Osteoblast (primary cell): Measurements from ENCODE around the gene SLC6A20. TPM values are rescaled to one million over a fixed set of nuclear protein-coding genes. Genes with fewer than 3 reads are reported as not detected.

Experiments
- DNase-seq: peaks from one replicate; pipeline ENCODE4 v3.0.0; 2011; ENCODE audit warnings: low spot score, mixed read lengths; ENCODE audit not compliant: insufficient read length; ENCODE audit errors: missing footprints
- H2AFZ ChIP-seq: 2 replicates; pipeline ENCODE4 v1.6.0; 2011; ENCODE audit warnings: mild to moderate bottlenecking, low read length
- H3K27ac ChIP-seq: 2 replicates; pipeline ENCODE4 v1.5.1; 2011; ENCODE audit warnings: mild to moderate bottlenecking, low read depth, low read length, moderate library complexity
- H3K27me3 ChIP-seq: 2 replicates; pipeline ENCODE4 v1.6.0; 2012; ENCODE audit warnings: mild to moderate bottlenecking, control low read depth, inconsistent platforms, low read length, moderate library complexity; ENCODE audit not compliant: insufficient read depth
- H3K36me3 ChIP-seq: 2 replicates; pipeline ENCODE4 v1.5.1; 2011; ENCODE audit warnings: mild to moderate bottlenecking, low read length, control low read depth, moderate library complexity; ENCODE audit not compliant: insufficient read depth
- H3K4me1 ChIP-seq: 2 replicates; pipeline ENCODE4 v1.5.1; 2011; ENCODE audit warnings: mild to moderate bottlenecking, low read length, control low read depth, moderate library complexity; ENCODE audit not compliant: insufficient read depth
- H3K4me2 ChIP-seq: 2 replicates; pipeline ENCODE4 v1.6.0; 2011; ENCODE audit warnings: mild to moderate bottlenecking, low read length; ENCODE audit not compliant: insufficient read depth
- H3K4me3 ChIP-seq: fragments of 200-600 bp; sonication (generic); 3 replicates; pipeline ENCODE4 v1.5.1; 2012; ENCODE audit warnings: mild to moderate bottlenecking, low read length, inconsistent platforms; ENCODE audit not compliant: insufficient read depth
- H3K79me2 ChIP-seq: 2 replicates; pipeline ENCODE4 v1.6.0; 2012; ENCODE audit warnings: mild to moderate bottlenecking, low read length, control low read depth, inconsistent platforms; ENCODE audit not compliant: insufficient read depth
- H3K9me3 ChIP-seq: 2 replicates; pipeline ENCODE4 v1.5.1; 2011; ENCODE audit warnings: low read depth, low read length, control low read depth
- H4K20me1 ChIP-seq: 2 replicates; pipeline ENCODE4 v1.6.0; 2012; ENCODE audit warnings: mild to moderate bottlenecking, low read length, control low read depth; ENCODE audit not compliant: insufficient read depth
- CTCF ChIP-seq: IDR thresholded peaks from 2 replicates; pipeline ENCODE4 v1.5.1; 2011; ENCODE audit warnings: mild to moderate bottlenecking, low read depth, low read length, moderate library complexity; ENCODE audit errors: extremely low read depth
- total RNA-seq: library from RNA; depleted of rRNA; stranded (reverse); fragments of >200 nt; gene quantifications from 2 replicates; pipeline ENCODE4 v1.2.3, GENCODE V29; 2012

Gene SLC6A20
- total RNA-seq, 1 donor, result not detected

- Histone ChIP-seq H3K36me3 (peaks cover 29% of the 10 kb centered on the region), H3K4me2 (no peak overlapping the region), H2AFZ (no peak overlapping the region), H3K4me1 (no peaks in the 10 kb centered on the region), H3K4me3 (no peak overlapping the region), H3K79me2 (no peaks in the 10 kb centered on the region), H4K20me1 (no peaks in the 10 kb centered on the region), H3K27me3 (no peaks in the 10 kb centered on the region), H3K9me3 (no peaks in the 10 kb centered on the region), H3K27ac (no peak overlapping the region)
- DNase-seq, result no peak
- no peak for TF ChIP-seq CTCF
These were observed 33.8 kb upstream of the SLC6A20 start for GRCh38 chr3:45830121-45830520.

- no peak overlapping the region for H3K4me3 ChIP-seq
- DNase-seq, result no peak
These were observed 30.6 kb upstream of the SLC6A20 start for GRCh38 chr3:45826908-45827307.

GRCh38 chr3:45826321-45826720 lies 30.0 kb upstream of the SLC6A20 start:
- Histone ChIP-seq H3K79me2 (no peaks in the 10 kb centered on the region), H3K27ac (no peak overlapping the region), H3K9me3 (no peaks in the 10 kb centered on the region), H3K4me1 (no peaks in the 10 kb centered on the region), H2AFZ (no peak overlapping the region), H3K27me3 (no peaks in the 10 kb centered on the region), H4K20me1 (no peaks in the 10 kb centered on the region), H3K36me3 (peaks cover 23% of the 10 kb centered on the region), H3K4me2 (no peak overlapping the region), H3K4me3 (no peak overlapping the region)
- no peak for TF ChIP-seq CTCF
- no peak for DNase-seq

More at GRCh38 chr3:45826908-45827307, 30.6 kb upstream of the SLC6A20 start:
- H3K27ac ChIP-seq, result no peak overlapping the region
- H3K27me3 ChIP-seq, result no peaks in the 10 kb centered on the region
- TF ChIP-seq CTCF, result no peak
- H3K36me3 ChIP-seq, result peaks cover 23% of the 10 kb centered on the region
- H3K4me2 ChIP-seq, result no peak overlapping the region
- no peak overlapping the region for H2AFZ ChIP-seq
- H3K4me1 ChIP-seq, result no peaks in the 10 kb centered on the region
- no peaks in the 10 kb centered on the region for H3K79me2 ChIP-seq
- H4K20me1 ChIP-seq, result no peaks in the 10 kb centered on the region
- no peaks in the 10 kb centered on the region for H3K9me3 ChIP-seq

GRCh38 chr3:45821127-45821526 lies 24.8 kb upstream of the SLC6A20 start:
- Histone ChIP-seq H3K27ac (no peak overlapping the region), H3K9me3 (no peaks in the 10 kb centered on the region), H3K4me3 (no peak overlapping the region), H3K4me1 (peaks cover 18% of the 10 kb centered on the region), H3K27me3 (no peaks in the 10 kb centered on the region), H3K4me2 (no peak overlapping the region), H4K20me1 (no peaks in the 10 kb centered on the region), H3K36me3 (peaks cover 14% of the 10 kb centered on the region), H2AFZ (no peak overlapping the region), H3K79me2 (no peaks in the 10 kb centered on the region)
- no peak for DNase-seq
- TF ChIP-seq CTCF, result no peak
